ENCODE measurements around the gene PCED1B.

The PCED1B gene

DNA sequence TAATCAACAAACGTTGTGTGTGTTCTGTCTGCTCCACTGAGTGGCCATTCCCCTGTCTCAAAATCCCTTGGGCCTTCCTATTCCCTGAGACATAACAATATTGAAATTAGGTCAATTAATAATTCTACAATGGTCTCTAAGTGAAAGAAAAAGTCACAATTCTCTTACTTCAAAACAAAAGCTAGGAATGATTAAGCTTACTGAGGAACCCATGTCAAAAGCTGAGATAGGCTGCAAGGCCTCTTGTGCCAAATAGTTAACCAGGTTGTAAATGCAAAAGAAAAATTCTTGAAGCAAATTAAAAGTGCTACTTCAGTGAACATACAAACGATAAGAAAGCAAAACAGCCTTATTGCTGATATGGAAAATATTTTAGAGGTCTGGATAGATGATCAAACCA, 65.3 kb downstream of the PCED1B start:
- Histone ChIP-seq H3K36me3 (ENCODE audit: control insufficient read depth in 2 of 2, insufficient read depth in 1 of 2, low read length in 2 of 2) (no peaks in the 10 kb centered on the region), H3K4me3 (ENCODE audit: low read depth, low read length) (no peak overlapping the region), H3K9me3 (ENCODE audit: control insufficient read depth, insufficient read depth, low read depth, low read length) (no peaks in the 10 kb centered on the region), H3K27ac (ENCODE audit: extremely low read depth, low read depth, low read length) (no peak overlapping the region), H3K4me1 (ENCODE audit: control insufficient read depth, insufficient read depth, low read length) (no peaks in the 10 kb centered on the region)
- ChIA-PET POLR2A (no interaction called here), CTCF (no interaction called here)
- TF ChIP-seq ZNF792 (tag by site-specific recombination; IDR thresholded peaks at IDR 0.05) (no peak), ZNF549 (tag by site-specific recombination; IDR thresholded peaks at IDR 0.05) (no peak), ZNF24 (tag by site-specific recombination; IDR thresholded peaks at IDR 0.05) (no peak), SP2 (tag by site-specific recombination; IDR thresholded peaks at IDR 0.05) (no peak), OVOL3 (tag by site-specific recombination; IDR thresholded peaks at IDR 0.05) (no peak), ZNF169 (tag by site-specific recombination; IDR thresholded peaks at IDR 0.05) (no peak), ZBTB20 (tag by site-specific recombination; IDR thresholded peaks at IDR 0.05) (no peak)

DNA sequence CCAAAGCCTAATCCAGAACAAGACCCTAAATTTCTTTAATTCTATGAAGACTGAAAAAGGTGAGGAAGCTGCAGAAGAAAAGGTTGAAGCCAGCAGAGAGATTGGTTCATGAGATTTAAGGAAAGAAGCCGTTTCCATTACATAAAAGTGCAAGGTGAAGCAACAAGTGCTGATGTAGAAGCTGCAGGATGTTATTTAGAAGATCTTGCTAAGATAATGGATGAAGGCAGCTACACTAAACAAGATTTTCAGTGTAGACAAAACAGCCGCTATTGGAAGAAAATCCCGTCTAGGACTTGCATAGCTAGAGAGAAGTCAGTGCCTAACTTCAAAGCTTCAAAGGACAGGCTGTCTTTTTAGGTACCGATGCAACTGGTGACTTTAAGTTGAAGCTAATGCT, 65.8 kb downstream of the PCED1B start:
- Histone ChIP-seq H3K36me3 (ENCODE audit: control insufficient read depth in 2 of 2, insufficient read depth in 1 of 2, low read length in 2 of 2) (no peaks in the 10 kb centered on the region), H3K4me1 (ENCODE audit: control insufficient read depth, insufficient read depth, low read length) (no peaks in the 10 kb centered on the region), H3K9me3 (ENCODE audit: control insufficient read depth, insufficient read depth, low read depth, low read length) (no peaks in the 10 kb centered on the region), H3K27ac (ENCODE audit: extremely low read depth, low read depth, low read length) (no peak overlapping the region), H3K4me3 (ENCODE audit: low read depth, low read length) (no peak overlapping the region)
- CTCF ChIA-PET = no interaction called here
- POLR2A ChIA-PET = no interaction called here
- TF ChIP-seq SCRT2 (tag by site-specific recombination; IDR thresholded peaks at IDR 0.05) (peak; percentile 86), ZNF707 (tag by site-specific recombination; IDR thresholded peaks at IDR 0.05) (no peak)

DNA sequence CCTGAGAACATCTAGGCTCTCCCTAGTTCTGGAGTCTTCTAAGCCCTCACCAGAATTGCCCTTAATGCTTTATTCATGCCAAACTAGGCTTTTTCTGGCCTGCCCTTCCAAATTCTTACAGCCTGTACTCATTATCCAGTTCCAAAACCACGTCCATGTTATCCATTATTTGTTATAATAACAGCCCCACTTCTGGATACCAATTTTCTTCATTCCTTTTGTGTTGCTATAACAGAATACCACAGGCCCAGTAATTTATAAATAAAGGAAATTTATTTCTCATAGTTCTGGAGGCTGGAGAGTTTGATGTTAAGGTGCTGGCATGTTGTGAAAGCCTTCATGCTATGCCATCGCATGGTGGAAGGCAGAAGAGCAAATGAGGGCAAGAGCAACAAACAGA, 68.3 kb downstream of the PCED1B start:
- Histone ChIP-seq H3K4me3 (ENCODE audit: low read depth, low read length) (no peak overlapping the region), H3K36me3 (ENCODE audit: control insufficient read depth in 2 of 2, insufficient read depth in 1 of 2, low read length in 2 of 2) (no peaks in the 10 kb centered on the region), H3K4me1 (ENCODE audit: control insufficient read depth, insufficient read depth, low read length) (no peaks in the 10 kb centered on the region), H3K27ac (ENCODE audit: extremely low read depth, low read depth, low read length) (no peak overlapping the region), H3K9me3 (ENCODE audit: control insufficient read depth, insufficient read depth, low read depth, low read length) (no peaks in the 10 kb centered on the region)
- TF ChIP-seq ZNF544 (tag by site-specific recombination; IDR thresholded peaks at IDR 0.05) (no peak), ZNF350 (tag by site-specific recombination; IDR thresholded peaks at IDR 0.05) (no peak), ZNF138 (tag by site-specific recombination; IDR thresholded peaks at IDR 0.05; ENCODE audit: borderline replicate concordance) (no peak), BCL11A (tag by site-specific recombination; IDR thresholded peaks at IDR 0.05; ENCODE audit: low read depth) (no peak), ZNF274 (IDR thresholded peaks at IDR 0.05; ENCODE audit: low read length) (no peak), ZNF274 (tag by site-specific recombination; IDR thresholded peaks at IDR 0.05; ENCODE audit: borderline replicate concordance) (no peak), SP7 (tag by site-specific recombination; IDR thresholded peaks at IDR 0.05) (no peak), SP2 (tag by site-specific recombination; IDR thresholded peaks at IDR 0.05) (no peak), ZNF837 (tag by site-specific recombination; IDR thresholded peaks at IDR 0.05) (no peak), ZNF660 (tag by site-specific recombination; IDR thresholded peaks at IDR 0.05) (no peak), ZNF664 (tag by site-specific recombination; IDR thresholded peaks at IDR 0.05) (no peak), ZNF239 (tag by site-specific recombination; IDR thresholded peaks at IDR 0.05) (no peak), ZNF548 (tag by site-specific recombination; IDR thresholded peaks at IDR 0.05) (no peak), ZNF701 (tag by site-specific recombination; IDR thresholded peaks at IDR 0.05) (no peak)
- TF ChIP-seq, protein P1, sequence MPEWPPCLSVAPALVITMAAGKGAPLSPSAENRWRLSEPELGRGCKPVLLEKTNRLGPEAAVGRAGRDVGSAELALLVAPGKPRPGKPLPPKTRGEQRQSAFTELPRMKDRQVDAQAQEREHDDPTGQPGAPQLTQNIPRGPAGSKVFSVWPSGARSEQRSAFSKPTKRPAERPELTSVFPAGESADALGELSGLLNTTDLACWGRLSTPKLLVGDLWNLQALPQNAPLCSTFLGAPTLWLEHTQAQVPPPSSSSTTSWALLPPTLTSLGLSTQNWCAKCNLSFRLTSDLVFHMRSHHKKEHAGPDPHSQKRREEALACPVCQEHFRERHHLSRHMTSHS (tag by site-specific recombination; IDR thresholded peaks at IDR 0.05) = no peak
- TF ChIP-seq, protein P2, sequence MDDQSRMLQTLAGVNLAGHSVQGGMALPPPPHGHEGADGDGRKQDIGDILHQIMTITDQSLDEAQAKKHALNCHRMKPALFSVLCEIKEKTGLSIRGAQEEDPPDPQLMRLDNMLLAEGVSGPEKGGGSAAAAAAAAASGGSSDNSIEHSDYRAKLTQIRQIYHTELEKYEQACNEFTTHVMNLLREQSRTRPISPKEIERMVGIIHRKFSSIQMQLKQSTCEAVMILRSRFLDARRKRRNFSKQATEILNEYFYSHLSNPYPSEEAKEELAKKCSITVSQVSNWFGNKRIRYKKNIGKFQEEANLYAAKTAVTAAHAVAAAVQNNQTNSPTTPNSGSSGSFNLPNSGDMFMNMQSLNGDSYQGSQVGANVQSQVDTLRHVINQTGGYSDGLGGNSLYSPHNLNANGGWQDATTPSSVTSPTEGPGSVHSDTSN (CRISPR knock-in tag; IDR thresholded peaks at IDR 0.05) = no peak
- TF ChIP-seq, protein P3, sequence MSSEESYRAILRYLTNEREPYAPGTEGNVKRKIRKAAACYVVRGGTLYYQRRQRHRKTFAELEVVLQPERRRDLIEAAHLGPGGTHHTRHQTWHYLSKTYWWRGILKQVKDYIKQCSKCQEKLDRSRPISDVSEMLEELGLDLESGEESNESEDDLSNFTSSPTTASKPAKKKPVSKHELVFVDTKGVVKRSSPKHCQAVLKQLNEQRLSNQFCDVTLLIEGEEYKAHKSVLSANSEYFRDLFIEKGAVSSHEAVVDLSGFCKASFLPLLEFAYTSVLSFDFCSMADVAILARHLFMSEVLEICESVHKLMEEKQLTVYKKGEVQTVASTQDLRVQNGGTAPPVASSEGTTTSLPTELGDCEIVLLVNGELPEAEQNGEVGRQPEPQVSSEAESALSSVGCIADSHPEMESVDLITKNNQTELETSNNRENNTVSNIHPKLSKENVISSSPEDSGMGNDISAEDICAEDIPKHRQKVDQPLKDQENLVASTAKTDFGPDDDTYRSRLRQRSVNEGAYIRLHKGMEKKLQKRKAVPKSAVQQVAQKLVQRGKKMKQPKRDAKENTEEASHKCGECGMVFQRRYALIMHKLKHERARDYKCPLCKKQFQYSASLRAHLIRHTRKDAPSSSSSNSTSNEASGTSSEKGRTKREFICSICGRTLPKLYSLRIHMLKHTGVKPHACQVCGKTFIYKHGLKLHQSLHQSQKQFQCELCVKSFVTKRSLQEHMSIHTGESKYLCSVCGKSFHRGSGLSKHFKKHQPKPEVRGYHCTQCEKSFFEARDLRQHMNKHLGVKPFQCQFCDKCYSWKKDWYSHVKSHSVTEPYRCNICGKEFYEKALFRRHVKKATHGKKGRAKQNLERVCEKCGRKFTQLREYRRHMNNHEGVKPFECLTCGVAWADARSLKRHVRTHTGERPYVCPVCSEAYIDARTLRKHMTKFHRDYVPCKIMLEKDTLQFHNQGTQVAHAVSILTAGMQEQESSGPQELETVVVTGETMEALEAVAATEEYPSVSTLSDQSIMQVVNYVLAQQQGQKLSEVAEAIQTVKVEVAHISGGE (tag by site-specific recombination; conservative IDR thresholded peaks at IDR 0.05; ENCODE audit: low read depth) = no peak
- TF ChIP-seq, protein P4, sequence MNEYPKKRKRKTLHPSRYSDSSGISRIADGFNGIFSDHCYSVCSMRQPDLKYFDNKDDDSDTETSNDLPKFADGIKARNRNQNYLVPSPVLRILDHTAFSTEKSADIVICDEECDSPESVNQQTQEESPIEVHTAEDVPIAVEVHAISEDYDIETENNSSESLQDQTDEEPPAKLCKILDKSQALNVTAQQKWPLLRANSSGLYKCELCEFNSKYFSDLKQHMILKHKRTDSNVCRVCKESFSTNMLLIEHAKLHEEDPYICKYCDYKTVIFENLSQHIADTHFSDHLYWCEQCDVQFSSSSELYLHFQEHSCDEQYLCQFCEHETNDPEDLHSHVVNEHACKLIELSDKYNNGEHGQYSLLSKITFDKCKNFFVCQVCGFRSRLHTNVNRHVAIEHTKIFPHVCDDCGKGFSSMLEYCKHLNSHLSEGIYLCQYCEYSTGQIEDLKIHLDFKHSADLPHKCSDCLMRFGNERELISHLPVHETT (tag by site-specific recombination; IDR thresholded peaks at IDR 0.05) = no peak
- POLR2A ChIA-PET = no interaction called here
- CTCF ChIA-PET = no interaction called here

Data from HEK293 (cell line).